GM23248 (cell line): ENCODE data around the gene MYO16. TPM values are rescaled to one million over a fixed set of nuclear protein-coding genes. Genes with fewer than 3 reads are reported as not detected.
A peak's percentile ranks its signal among the peaks of the same experiment; 100 is the strongest.

Experiments used
- DNase-seq: peaks from one replicate; pipeline ENCODE4 v3.0.0-alpha.2; 2015
- H2AFZ ChIP-seq: fragments of 200-600 bp; sonication (generic); 2 replicates; pipeline ENCODE4 v1.6.1; 2016; ENCODE audit warnings: antibody characterized with exemption
- H3F3A ChIP-seq: fragments of 200-600 bp; sonication (generic); 2 replicates; pipeline ENCODE4 v1.6.1; 2016; ENCODE audit warnings: mild to moderate bottlenecking, antibody characterized with exemption, mixed run types; ENCODE audit not compliant: insufficient read depth
- H3K27ac ChIP-seq: fragments of 200-600 bp; sonication (generic); 2 replicates; pipeline ENCODE4 v1.5.1; 2016; ENCODE audit warnings: mild to moderate bottlenecking
- H3K27me3 ChIP-seq: fragments of 200-600 bp; sonication (generic); replicated peaks from 2 replicates; pipeline ENCODE4 v1.6.1; 2016; ENCODE audit warnings: mild to moderate bottlenecking; ENCODE audit not compliant: insufficient read depth
- H3K36me3 ChIP-seq: fragments of 200-600 bp; sonication (generic); 2 replicates; pipeline ENCODE4 v1.6.1; 2016; ENCODE audit warnings: low read depth, mild to moderate bottlenecking
- H3K4me1 ChIP-seq: fragments of 200-600 bp; sonication (generic); 2 replicates; pipeline ENCODE4 v1.6.1; 2016; ENCODE audit warnings: mild to moderate bottlenecking; ENCODE audit not compliant: insufficient read depth
- H3K4me2 ChIP-seq: fragments of 200-600 bp; sonication (generic); one replicate; pipeline ENCODE4 v1.6.1; 2016; ENCODE audit warnings: mild to moderate bottlenecking; ENCODE audit not compliant: unreplicated experiment
- H3K4me3 ChIP-seq: fragments of 200-600 bp; sonication (generic); 2 replicates; pipeline ENCODE4 v1.5.1; 2016; ENCODE audit warnings: mild to moderate bottlenecking
- H3K79me2 ChIP-seq: fragments of 200-600 bp; sonication (generic); 2 replicates; pipeline ENCODE4 v1.6.1; 2016; ENCODE audit warnings: mild to moderate bottlenecking; ENCODE audit not compliant: insufficient read depth
- H3K9ac ChIP-seq: fragments of 200-600 bp; sonication (generic); 2 replicates; pipeline ENCODE4 v1.6.1; 2016; ENCODE audit warnings: mild to moderate bottlenecking
- H3K9me2 ChIP-seq: fragments of 200-600 bp; sonication (generic); 2 replicates; pipeline ENCODE4 v1.6.1; 2016; ENCODE audit warnings: mixed run types, mild to moderate bottlenecking, moderate library complexity; ENCODE audit not compliant: insufficient read depth
- H3K9me3 ChIP-seq: fragments of 200-600 bp; sonication (generic); one replicate; pipeline ENCODE4 v1.6.1; 2017; ENCODE audit warnings: low read depth
- H4K20me1 ChIP-seq: fragments of 200-600 bp; sonication (generic); 2 replicates; pipeline ENCODE4 v1.6.0; 2016; ENCODE audit not compliant: insufficient read depth
- EZH2 ChIP-seq: fragments of 200-600 bp; sonication (generic); IDR thresholded peaks from 2 replicates; pipeline ENCODE4 v1.6.1; 2018; ENCODE audit warnings: antibody characterized with exemption, mild to moderate bottlenecking; ENCODE audit not compliant: insufficient read depth, poor library complexity, severe bottlenecking
- EZH2phosphoT487 ChIP-seq: fragments of 200-600 bp; sonication (generic); IDR thresholded peaks from 2 replicates; pipeline ENCODE4 v1.6.1; 2018; ENCODE audit warnings: antibody characterized with exemption, moderate library complexity, mild to moderate bottlenecking, low read depth; ENCODE audit not compliant: insufficient read depth
- WGBS, 2 experiments: methylation state at CpG; one replicate each; pipeline ENCODE4 v1.1.6; 2015 to 2017; ENCODE audit warnings: low lambda C conversion rate in 2 of 2, low coverage in 1 of 2; ENCODE audit errors: missing lambda C conversion rate in 2 of 2; 5-methylcytosine and 5-hydroxymethylcytosine counted together
- in situ Hi-C: fragments of 300-500 bp; cut with MboI; formaldehyde crosslinking; loops from 2 replicates; pipeline ENCODE4 v1.15.0; 2020
- polyA plus RNA-seq: library from polyadenylated mRNA; unstranded; fragments of >200 nt; fragmentation: Nextera tagmentation; extraction: Ambion mirVana; gene quantifications from 2 replicates; pipeline ENCODE4 v1.2.1, GENCODE V29; 2016
- total RNA-seq: library from RNA; depleted of rRNA; stranded (reverse); fragments of >200 nt; shearing (Covaris generic); gene quantifications from 2 replicates; pipeline ENCODE4 v1.2.3, GENCODE V29; 2014

MYO16 gene
- total and polyA plus RNA-seq, 2 experiments from 2014 or later = not detected

- no peaks in the 10 kb centered on the region for H3K36me3 ChIP-seq
- H4K20me1 ChIP-seq = no peaks in the 10 kb centered on the region
- no peak overlapping the region for H2AFZ ChIP-seq
- no peaks in the 10 kb centered on the region for H3K9me3 ChIP-seq
- H3K79me2 ChIP-seq = no peaks in the 10 kb centered on the region
- no peak overlapping the region for H3K9ac ChIP-seq
- H3K9me2 ChIP-seq = no peaks in the 10 kb centered on the region
- no peaks in the 10 kb centered on the region for H3F3A ChIP-seq
- DNase-seq = no peak
- H3K27me3 ChIP-seq = no peaks in the 10 kb centered on the region
- 53 to 57% methylated on average over 5 of the region's 5 CpGs for WGBS, 2 experiments
- H3K4me2 ChIP-seq = no peak overlapping the region
- no peak for TF ChIP-seq EZH2phosphoT487
- TF ChIP-seq EZH2 = no peak
- H3K4me1 ChIP-seq = peaks cover 12% of the 10 kb centered on the region
- in situ Hi-C loops = no loop called here
- no peak overlapping the region for H3K4me3 ChIP-seq
- no peak overlapping the region for H3K27ac ChIP-seq
Measured at GRCh38 chr13:109208522-109208921, 579.1 kb downstream of the MYO16 start.

DNA sequence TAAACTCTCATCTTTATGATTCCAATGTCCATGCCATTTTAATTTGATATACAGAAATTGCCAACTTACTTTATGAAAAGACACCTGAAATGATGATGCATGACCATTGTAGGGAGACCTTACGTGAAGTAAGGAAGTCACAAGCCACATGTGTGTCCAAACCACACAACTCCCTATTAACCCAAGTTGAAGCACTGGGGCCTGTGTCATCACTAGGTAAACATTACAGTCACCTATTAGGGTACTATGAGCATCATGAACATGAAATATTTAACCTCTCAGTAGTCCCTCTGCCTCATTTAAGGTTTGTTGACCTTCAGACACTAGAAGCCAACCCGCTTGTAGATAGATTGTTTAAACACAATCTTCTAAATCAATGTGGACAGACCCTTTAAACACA, 580.1 kb downstream of the MYO16 start:
- H2AFZ ChIP-seq = no peak overlapping the region
- H3K79me2 ChIP-seq = no peaks in the 10 kb centered on the region
- no peak for DNase-seq
- 78 to 80% methylated on average over 2 of the region's 2 CpGs for WGBS, 2 experiments
- H3K27me3 ChIP-seq = no peaks in the 10 kb centered on the region
- TF ChIP-seq EZH2 (no peak), EZH2phosphoT487 (no peak)
- no peaks in the 10 kb centered on the region for H3K9me2 ChIP-seq
- no peak overlapping the region for H3K4me3 ChIP-seq
- no peaks in the 10 kb centered on the region for H3K9me3 ChIP-seq
- H3K4me1 ChIP-seq = peaks cover 15% of the 10 kb centered on the region
- no peak overlapping the region for H3K9ac ChIP-seq
- H3F3A ChIP-seq = 0 out of 2 replicates have a peak, but pooled peaks cover 5% of the 10 kb centered on the region
- H4K20me1 ChIP-seq = no peaks in the 10 kb centered on the region
- no peak overlapping the region for H3K4me2 ChIP-seq
- in situ Hi-C loops = no loop called here
- H3K36me3 ChIP-seq = no peaks in the 10 kb centered on the region
- H3K27ac ChIP-seq = no peak overlapping the region

GRCh38 chr13:109211616-109212015, 582.2 kb downstream of the MYO16 start:
- Histone ChIP-seq H3K79me2 (no peaks in the 10 kb centered on the region), H3K9me3 (no peaks in the 10 kb centered on the region), H3K4me2 (peak overlapping the region; percentile 2), H4K20me1 (no peaks in the 10 kb centered on the region), H3K9me2 (no peaks in the 10 kb centered on the region), H2AFZ (no peak overlapping the region), H3K36me3 (no peaks in the 10 kb centered on the region), H3K4me3 (no peak overlapping the region), H3K9ac (no peak overlapping the region), H3K27ac (no peak overlapping the region), H3K27me3 (no peaks in the 10 kb centered on the region), H3K4me1 (peaks cover 17% of the 10 kb centered on the region), H3F3A (0 out of 2 replicates have a peak, but pooled peaks cover 10% of the 10 kb centered on the region)
- 20 to 24% methylated on average over 2 of the region's 2 CpGs for WGBS, 2 experiments
- in situ Hi-C loops = no loop called here
- TF ChIP-seq EZH2 (no peak), EZH2phosphoT487 (no peak)
- peak; percentile 66 for DNase-seq

- H3K4me3 ChIP-seq = no peak overlapping the region
- H3K9me3 ChIP-seq = no peaks in the 10 kb centered on the region
- WGBS, 2 experiments = 67 to 80% methylated on average over 4 of the region's 4 CpGs
- peaks cover 17% of the 10 kb centered on the region for H3K4me1 ChIP-seq
- no peaks in the 10 kb centered on the region for H3K36me3 ChIP-seq
- no peaks in the 10 kb centered on the region for H3K79me2 ChIP-seq
- in situ Hi-C loops = no loop called here
- no peak overlapping the region for H3K9ac ChIP-seq
- no peak for DNase-seq
- no peak overlapping the region for H2AFZ ChIP-seq
- no peaks in the 10 kb centered on the region for H4K20me1 ChIP-seq
- no peak overlapping the region for H3K27ac ChIP-seq
- H3K4me2 ChIP-seq = no peak overlapping the region
- no peak for TF ChIP-seq EZH2
- no peak for TF ChIP-seq EZH2phosphoT487
- H3K9me2 ChIP-seq = no peaks in the 10 kb centered on the region
- 0 out of 2 replicates have a peak, but pooled peaks cover 10% of the 10 kb centered on the region for H3F3A ChIP-seq
- H3K27me3 ChIP-seq = no peaks in the 10 kb centered on the region
Measured at GRCh38 chr13:109212650-109213049, 583.2 kb downstream of the MYO16 start.

DNA sequence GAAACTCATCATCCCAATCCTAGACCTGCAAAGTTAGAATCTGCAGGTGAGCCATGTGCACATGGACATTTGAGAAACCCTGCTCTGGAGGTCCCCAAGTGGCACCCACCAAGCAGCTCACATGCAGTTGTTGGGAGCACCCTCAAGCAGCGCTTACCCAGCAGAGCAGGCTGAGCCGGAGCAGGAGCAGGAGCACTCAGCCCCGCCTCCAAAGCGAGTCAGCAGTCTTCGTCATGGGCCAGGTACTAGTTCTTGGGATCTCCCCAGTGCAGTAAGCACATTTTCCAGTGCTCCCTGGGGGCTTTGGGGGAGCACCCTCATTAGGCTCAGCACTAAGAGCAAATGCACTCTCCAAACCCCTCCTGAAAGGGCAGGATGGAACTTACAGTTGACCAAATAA, 584.3 kb downstream of the MYO16 start:
- no peaks in the 10 kb centered on the region for H3K36me3 ChIP-seq
- TF ChIP-seq EZH2 (no peak), EZH2phosphoT487 (no peak)
- no peak overlapping the region for H2AFZ ChIP-seq
- 0 out of 2 replicates have a peak, but pooled peaks cover 10% of the 10 kb centered on the region for H3F3A ChIP-seq
- no peaks in the 10 kb centered on the region for H3K79me2 ChIP-seq
- no peaks in the 10 kb centered on the region for H3K9me3 ChIP-seq
- H4K20me1 ChIP-seq = no peaks in the 10 kb centered on the region
- no peaks in the 10 kb centered on the region for H3K9me2 ChIP-seq
- WGBS, 2 experiments = 58 to 73% methylated on average over 5 of the region's 5 CpGs
- no peak overlapping the region for H3K9ac ChIP-seq
- no peak overlapping the region for H3K4me2 ChIP-seq
- peaks cover 17% of the 10 kb centered on the region for H3K4me1 ChIP-seq
- H3K27me3 ChIP-seq = no peaks in the 10 kb centered on the region
- in situ Hi-C loops = no loop called here
- DNase-seq = no peak
- no peak overlapping the region for H3K27ac ChIP-seq
- H3K4me3 ChIP-seq = no peak overlapping the region
